Fibroblast of lung (primary cell): ENCODE results near the gene DNMT3A. TPM values are rescaled to one million over a fixed set of nuclear protein-coding genes. Genes with fewer than 3 reads are reported as not detected.

Experiments
- DNase-seq, 2 donors: peaks; one replicate each; pipeline versions ENCODE4 v3.0.0 to v3.0.0-alpha.2; 2010; ENCODE audit warnings: low read depth in 2 of 2
- H2AFZ ChIP-seq: 2 replicates; pipeline ENCODE4 v1.5.1; 2012; ENCODE audit warnings: low read length, control low read depth, inconsistent platforms
- H3K27ac ChIP-seq: 2 replicates; pipeline ENCODE4 v1.5.1; 2011; ENCODE audit warnings: low read length, control low read depth; ENCODE audit not compliant: insufficient read depth
- H3K27me3 ChIP-seq: 2 replicates; pipeline ENCODE4 v1.5.1; 2011; ENCODE audit warnings: mild to moderate bottlenecking, low read length; ENCODE audit not compliant: control insufficient read depth, insufficient read depth
- H3K36me3 ChIP-seq: 2 replicates; pipeline ENCODE4 v1.5.1; 2011; ENCODE audit warnings: low read length; ENCODE audit not compliant: control insufficient read depth, insufficient read depth
- H3K4me1 ChIP-seq: 2 replicates; pipeline ENCODE4 v1.5.1; 2011; ENCODE audit warnings: low read length; ENCODE audit not compliant: control insufficient read depth, insufficient read depth; ENCODE audit errors: extremely low read depth
- H3K4me2 ChIP-seq: 2 replicates; pipeline ENCODE4 v1.5.1; 2011; ENCODE audit warnings: low read length, control low read depth; ENCODE audit not compliant: insufficient read depth; ENCODE audit errors: extremely low read depth
- H3K4me3 ChIP-seq, 4 experiments: fragments of 200-600 bp in 1 of 4; sonication (generic) in 1 of 4; replicated peaks in 1 of 4; 2 replicates each; pipeline ENCODE4 v1.5.1; 2011 to 2016; ENCODE audit warnings: low read length in 4 of 4, low read depth in 3 of 4, mild to moderate bottlenecking in 3 of 4, control low read depth in 2 of 4, inconsistent platforms in 1 of 4, mixed read lengths in 1 of 4; ENCODE audit not compliant: insufficient read depth in 1 of 4; ENCODE audit errors: control extremely low read depth in 1 of 4
- H3K79me2 ChIP-seq: 2 replicates; pipeline ENCODE4 v1.5.1; 2012; ENCODE audit warnings: mild to moderate bottlenecking, low read length, inconsistent platforms; ENCODE audit not compliant: control insufficient read depth, insufficient read depth
- H3K9ac ChIP-seq: 2 replicates; pipeline ENCODE4 v1.5.1; 2011; ENCODE audit warnings: mild to moderate bottlenecking, low read length, control low read depth; ENCODE audit not compliant: insufficient read depth
- H3K9me3 ChIP-seq: 2 replicates; pipeline ENCODE4 v1.5.1; 2012; ENCODE audit warnings: low read depth, low read length; ENCODE audit not compliant: control insufficient read depth, insufficient read depth
- H4K20me1 ChIP-seq: 2 replicates; pipeline ENCODE4 v1.5.1; 2011; ENCODE audit warnings: low read length; ENCODE audit not compliant: control insufficient read depth, insufficient read depth; ENCODE audit errors: extremely low read depth
- EZH2 ChIP-seq: IDR thresholded peaks from 2 replicates; pipeline ENCODE4 v1.5.1; 2012; ENCODE audit warnings: low read length, control low read depth, mild to moderate bottlenecking; ENCODE audit errors: missing control alignments
- polyA plus RNA-seq, 2 donors: library from polyadenylated mRNA; depleted of rRNA in 1 of 2; stranded (reverse) in 1 of 2; unstranded in 1 of 2; fragments of >200 nt; gene quantifications; 2 replicates each; pipeline ENCODE4 v1.2.1, GENCODE V29; 2011 to 2012; ENCODE audit warnings: missing spikeins in 1 of 2
- total RNA-seq: library from RNA; depleted of rRNA; stranded (reverse); fragments of >200 nt; gene quantifications from 2 replicates; pipeline ENCODE4 v1.2.1, GENCODE V29; 2014
- TF ChIP-seq, protein P1 (sequence below), 2 donors: IDR thresholded peaks in 1 of 2; conservative IDR thresholded peaks in 1 of 2; 1 replicate in 1 of 2; 2 replicates in 1 of 2; pipeline ENCODE4 v1.5.1; 2011 to 2012; ENCODE audit warnings: low read length in 2 of 2, control low read depth in 1 of 2, inconsistent platforms in 1 of 2, low read depth in 1 of 2, mild to moderate bottlenecking in 1 of 2

DNMT3A gene
- total and polyA plus RNA-seq, 2 donors (not counting 1 experiment from before 2014, with no cell fraction given) = 3.6 to 19.7 TPM

DNA sequence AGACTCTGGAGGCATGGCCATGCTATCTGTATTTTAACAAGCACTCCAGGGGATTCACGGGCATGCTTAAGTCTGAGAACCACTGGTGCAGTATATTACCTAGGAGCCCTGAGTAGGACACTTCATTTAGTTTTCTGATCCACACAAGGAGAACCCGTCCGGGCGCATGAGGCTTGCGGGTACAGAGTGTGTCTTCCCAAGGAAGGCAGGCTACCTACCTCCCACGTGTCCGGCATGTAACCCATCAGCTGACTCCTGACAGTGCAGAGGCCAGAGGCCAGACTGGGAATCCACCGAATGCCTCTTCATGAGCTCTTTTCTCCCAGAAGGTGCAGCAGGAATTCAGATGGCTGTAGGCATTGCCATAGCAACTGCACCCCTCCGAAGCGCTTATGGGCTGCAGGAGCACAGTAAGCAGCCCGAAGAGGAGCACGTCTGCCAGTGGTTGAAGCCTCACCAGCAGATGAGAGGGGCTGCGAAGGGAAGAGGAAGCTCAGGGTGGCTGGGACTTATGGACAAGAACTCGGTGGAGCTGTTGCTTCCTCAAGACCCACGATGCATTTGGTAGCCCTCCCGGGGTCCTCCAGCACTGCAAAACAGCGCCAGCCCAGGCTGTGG, 33.8 kb upstream of the DNMT3A start:
- Histone ChIP-seq H3K79me2 (no peaks in the 10 kb centered on the region), H4K20me1 (no peaks in the 10 kb centered on the region), H3K27ac (no peak overlapping the region), H3K9me3 (no peaks in the 10 kb centered on the region), H2AFZ (no peak overlapping the region), H3K4me2 (no peak overlapping the region), H3K27me3 (no peaks in the 10 kb centered on the region), H3K36me3 (no peaks in the 10 kb centered on the region), H3K4me1 (no peaks in the 10 kb centered on the region), H3K4me3 (no peak overlapping the region), H3K9ac (no peak overlapping the region)
- DNase-seq = no peak
- TF ChIP-seq, protein P1, sequence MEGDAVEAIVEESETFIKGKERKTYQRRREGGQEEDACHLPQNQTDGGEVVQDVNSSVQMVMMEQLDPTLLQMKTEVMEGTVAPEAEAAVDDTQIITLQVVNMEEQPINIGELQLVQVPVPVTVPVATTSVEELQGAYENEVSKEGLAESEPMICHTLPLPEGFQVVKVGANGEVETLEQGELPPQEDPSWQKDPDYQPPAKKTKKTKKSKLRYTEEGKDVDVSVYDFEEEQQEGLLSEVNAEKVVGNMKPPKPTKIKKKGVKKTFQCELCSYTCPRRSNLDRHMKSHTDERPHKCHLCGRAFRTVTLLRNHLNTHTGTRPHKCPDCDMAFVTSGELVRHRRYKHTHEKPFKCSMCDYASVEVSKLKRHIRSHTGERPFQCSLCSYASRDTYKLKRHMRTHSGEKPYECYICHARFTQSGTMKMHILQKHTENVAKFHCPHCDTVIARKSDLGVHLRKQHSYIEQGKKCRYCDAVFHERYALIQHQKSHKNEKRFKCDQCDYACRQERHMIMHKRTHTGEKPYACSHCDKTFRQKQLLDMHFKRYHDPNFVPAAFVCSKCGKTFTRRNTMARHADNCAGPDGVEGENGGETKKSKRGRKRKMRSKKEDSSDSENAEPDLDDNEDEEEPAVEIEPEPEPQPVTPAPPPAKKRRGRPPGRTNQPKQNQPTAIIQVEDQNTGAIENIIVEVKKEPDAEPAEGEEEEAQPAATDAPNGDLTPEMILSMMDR (conservative IDR thresholded peaks at IDR 0.05 in 1 of 2, IDR thresholded peaks at IDR 0.05 in 1 of 2; ENCODE audit: low read depth in 1 of 2, low read length in 2 of 2) = no peak
- no peak for TF ChIP-seq EZH2

DNA sequence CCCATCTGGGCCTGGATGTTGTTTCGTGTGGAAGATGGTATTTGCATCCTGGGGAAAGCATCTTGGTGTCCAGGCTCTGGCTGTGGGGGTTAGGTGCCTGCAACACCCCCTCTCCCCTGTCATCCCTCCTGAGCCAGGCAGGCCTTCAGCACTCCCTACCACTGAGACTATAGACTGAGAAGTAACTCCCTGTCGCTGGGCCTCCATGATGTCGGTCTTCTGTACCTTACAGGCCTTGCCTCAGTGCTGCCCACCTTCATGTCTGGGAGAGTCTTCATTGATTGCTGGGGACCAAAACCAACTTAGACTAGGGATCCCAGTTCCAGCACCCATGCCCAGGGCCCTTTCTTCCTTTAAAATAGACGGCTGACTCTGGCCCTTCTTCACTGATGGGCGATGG, 33.1 kb upstream of the DNMT3A start:
- Histone ChIP-seq H3K4me3 (no peak overlapping the region), H2AFZ (no peak overlapping the region), H3K36me3 (no peaks in the 10 kb centered on the region), H3K9ac (no peak overlapping the region), H3K9me3 (no peaks in the 10 kb centered on the region), H3K4me1 (no peaks in the 10 kb centered on the region), H3K27me3 (no peaks in the 10 kb centered on the region), H3K27ac (no peak overlapping the region), H4K20me1 (no peaks in the 10 kb centered on the region), H3K4me2 (no peak overlapping the region), H3K79me2 (no peaks in the 10 kb centered on the region)
- TF ChIP-seq, protein P1 (conservative IDR thresholded peaks at IDR 0.05 in 1 of 2, IDR thresholded peaks at IDR 0.05 in 1 of 2; ENCODE audit: low read depth in 1 of 2, low read length in 2 of 2) = no peak
- no peak for TF ChIP-seq EZH2
- DNase-seq = no peak

DNA sequence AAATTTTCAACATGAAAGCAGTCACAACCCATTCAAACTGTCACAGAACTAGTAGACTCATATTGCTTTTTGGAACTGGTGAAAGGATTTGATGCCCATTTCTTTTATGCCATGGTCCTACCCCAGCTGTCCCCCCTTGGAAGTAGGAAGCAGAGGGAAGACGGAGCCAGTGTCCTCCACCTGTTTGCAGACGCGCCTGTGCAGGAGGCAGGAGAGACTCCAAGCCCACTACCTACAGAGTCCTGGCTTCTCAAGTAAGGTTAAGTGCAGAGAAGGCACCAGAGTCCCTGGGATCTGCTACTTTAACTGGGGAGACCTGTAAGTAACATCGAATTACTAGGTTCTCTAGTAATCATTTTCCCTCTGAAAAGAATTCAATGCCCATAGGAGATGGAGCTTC, 32.7 kb upstream of the DNMT3A start:
- DNase-seq = no peak
- H3K79me2 ChIP-seq = no peaks in the 10 kb centered on the region
- TF ChIP-seq EZH2 = no peak
- TF ChIP-seq, protein P1 (conservative IDR thresholded peaks at IDR 0.05 in 1 of 2, IDR thresholded peaks at IDR 0.05 in 1 of 2; ENCODE audit: low read depth in 1 of 2, low read length in 2 of 2) = no peak
- no peak overlapping the region for H3K4me3 ChIP-seq
- no peaks in the 10 kb centered on the region for H3K9me3 ChIP-seq
- no peak overlapping the region for H3K9ac ChIP-seq
- no peaks in the 10 kb centered on the region for H3K27me3 ChIP-seq
- no peak overlapping the region for H3K27ac ChIP-seq
- no peaks in the 10 kb centered on the region for H3K4me1 ChIP-seq
- H4K20me1 ChIP-seq = no peaks in the 10 kb centered on the region
- no peaks in the 10 kb centered on the region for H3K36me3 ChIP-seq
- no peak overlapping the region for H3K4me2 ChIP-seq
- H2AFZ ChIP-seq = no peak overlapping the region
